Left renal cortex interstitium (tissue), 4 donors: ENCODE data around the gene SPRED1. TPM values are rescaled to one million over a fixed set of nuclear protein-coding genes. Genes with fewer than 3 reads are reported as not detected.
A peak's percentile ranks its signal among the peaks of the same experiment; 100 is the strongest.

Source experiments
- DNase-seq, 4 donors: peaks; one replicate each; pipeline ENCODE4 v3.0.0-alpha.2; 2013; ENCODE audit warnings: low read depth in 4 of 4, low spot score in 2 of 4, missing footprints in 1 of 4
- polyA plus RNA-seq, 4 donors: library from polyadenylated mRNA; unstranded; fragments of 120-200 nt; gene quantifications; one replicate each; pipeline ENCODE4 v1.2.1, GENCODE V29; 2013; ENCODE audit not compliant: insufficient read length in 4 of 4

The SPRED1 gene
- polyA plus RNA-seq, 4 donors = 28.1 to 38.4 (median 34.7) TPM

DNA sequence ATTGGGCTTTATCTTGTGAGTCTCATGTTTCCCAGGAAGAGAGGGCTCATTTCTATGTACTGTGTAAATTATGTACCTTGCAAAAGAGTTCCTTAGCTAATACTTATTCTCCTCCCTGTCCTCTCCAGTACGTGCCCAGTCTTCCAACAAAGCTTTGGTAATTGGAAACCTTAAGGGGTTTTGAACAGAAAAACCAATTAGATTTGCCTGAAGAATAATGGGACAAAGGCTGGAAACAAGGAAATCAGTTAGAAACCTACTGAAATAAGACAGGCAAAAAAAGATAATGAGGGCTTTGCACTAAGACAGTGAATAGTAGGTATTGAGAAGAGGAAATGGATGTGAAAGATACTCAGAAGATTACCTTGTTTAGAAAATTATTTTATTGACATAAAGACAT lies 82.5 kb downstream of the SPRED1 start:
- no peak for DNase-seq

DNA sequence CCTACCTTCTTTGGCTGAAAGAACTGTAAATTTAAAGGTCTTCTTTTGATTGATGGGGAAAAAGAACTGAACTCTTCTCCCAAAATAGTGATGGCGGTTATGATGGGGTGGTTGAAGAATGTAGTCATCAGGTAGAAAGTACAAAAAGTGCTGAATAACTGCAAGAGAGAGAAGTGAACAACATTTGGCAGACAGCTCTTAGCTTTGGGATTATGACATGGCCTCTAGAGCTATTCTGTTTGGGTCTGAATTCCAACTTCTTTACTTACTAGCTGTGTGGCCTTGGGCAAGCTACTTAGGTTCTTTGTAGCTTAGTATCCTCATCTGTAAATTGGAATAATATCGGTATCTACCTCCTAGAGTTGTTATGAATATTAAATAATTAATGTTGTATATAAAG lies 91.7 kb downstream of the SPRED1 start:
- DNase-seq = no peak

DNA sequence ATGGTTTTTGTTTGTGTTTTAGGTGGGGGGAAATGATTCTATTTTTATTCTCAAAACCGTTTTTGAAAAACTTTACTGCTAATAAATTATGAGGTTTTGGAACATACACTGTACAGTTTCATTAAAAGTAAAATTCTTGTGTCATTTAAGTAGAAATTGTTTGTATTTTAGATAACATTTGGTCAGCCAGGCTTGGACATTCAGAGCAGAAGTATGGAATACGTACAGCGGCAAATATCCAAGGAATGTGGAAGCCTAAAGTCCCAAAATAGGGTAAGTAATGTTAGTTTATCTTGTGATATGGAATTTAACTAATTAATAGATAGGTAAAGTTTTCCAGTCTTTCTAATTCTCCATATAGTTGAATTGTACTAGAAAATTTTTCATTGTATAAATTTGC lies 96.6 kb downstream of the SPRED1 start:
- no peak for DNase-seq

GRCh38 chr15:38351466-38351865 lies 98.8 kb downstream of the SPRED1 start:
- DNase-seq = no peak

- DNase-seq = peak in 3 of 4 donors; percentile 30 to 44 (median 31)
These were observed 101.8 kb downstream of the SPRED1 start for GRCh38 chr15:38354315-38354929.

DNA sequence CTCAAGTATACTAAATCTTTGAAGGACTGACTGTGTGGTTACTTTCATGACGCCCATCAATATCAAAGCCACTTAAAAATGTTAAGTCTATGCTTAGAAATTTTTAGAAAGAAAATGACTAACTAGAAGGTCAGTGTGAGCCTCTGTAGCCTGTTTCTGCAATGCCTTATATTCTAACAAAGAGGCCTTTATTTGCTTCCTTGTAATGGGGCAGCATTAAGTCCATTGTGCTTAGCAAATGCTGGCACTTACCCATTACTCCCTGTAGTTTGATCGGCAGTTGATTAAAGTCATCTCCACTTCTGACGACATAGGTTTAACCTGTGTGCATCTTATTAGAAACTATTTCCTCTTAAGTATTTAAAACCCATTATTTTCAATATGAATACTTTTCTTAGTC lies 109.7 kb downstream of the SPRED1 start:
- DNase-seq = no peak

DNA sequence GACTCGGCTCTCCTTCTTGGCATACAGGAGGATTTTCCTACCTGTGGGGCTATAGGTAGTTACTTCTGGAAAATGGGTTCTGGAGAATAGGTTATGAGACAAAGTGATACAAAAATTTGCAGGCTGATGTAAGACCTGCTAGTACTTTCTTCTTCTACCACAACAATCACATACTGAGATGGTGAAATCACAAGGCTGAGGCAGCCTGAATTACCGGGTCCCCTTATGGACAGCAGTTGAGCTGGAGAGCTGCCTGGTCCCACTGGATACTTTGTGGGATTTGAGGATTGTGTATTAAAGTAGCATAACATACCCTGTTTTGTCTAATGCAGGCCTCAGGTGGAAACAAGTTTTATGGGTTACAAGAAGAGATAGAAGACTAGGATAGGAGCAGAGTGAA lies 114.8 kb downstream of the SPRED1 start:
- DNase-seq = no peak

DNA sequence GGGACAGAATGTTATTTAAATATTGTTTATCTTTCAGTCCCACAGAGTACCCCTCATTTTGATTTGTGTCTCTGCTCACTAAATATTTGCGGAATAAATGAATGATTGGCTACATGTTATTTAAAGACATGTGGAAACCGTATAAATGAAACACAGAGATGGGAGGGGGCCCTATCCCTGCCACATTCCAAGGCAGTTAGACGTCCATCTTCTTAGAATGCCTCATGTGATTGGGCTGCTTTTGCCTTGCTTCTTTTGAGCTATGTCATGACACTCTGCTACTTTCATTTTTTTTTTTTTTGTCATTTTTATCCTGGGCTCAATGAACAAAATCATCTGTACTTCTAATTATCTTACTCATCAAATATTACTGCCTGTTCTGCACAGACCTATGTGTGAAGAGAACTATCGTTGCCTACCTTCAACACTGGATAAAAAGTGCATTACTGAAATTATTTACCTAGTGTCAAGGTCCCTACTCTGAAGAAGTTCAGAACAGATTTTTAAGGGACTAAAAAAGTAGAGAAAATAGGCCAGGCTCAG lies 117.4 kb downstream of the SPRED1 start:
- no peak for DNase-seq

GRCh38 chr15:38373016-38373415 lies 120.4 kb downstream of the SPRED1 start:
- no peak for DNase-seq

DNA sequence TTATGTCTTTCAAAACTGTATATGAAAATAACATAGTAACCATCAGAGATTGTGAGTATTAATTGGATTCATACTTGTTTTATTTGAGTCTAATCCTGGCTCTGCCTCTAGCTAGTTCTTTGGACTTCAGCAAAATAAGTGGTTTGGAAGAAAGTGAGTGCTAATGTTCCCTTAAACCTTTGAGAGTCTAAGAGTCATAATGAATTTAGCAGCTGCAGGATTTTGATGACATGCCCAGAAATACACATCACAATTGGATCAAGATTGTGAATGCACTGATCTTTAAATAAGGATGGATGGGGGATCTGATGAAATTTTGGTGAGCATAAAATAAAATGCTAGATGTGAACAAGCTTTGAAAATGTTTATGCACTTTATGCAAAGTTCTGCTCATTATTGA lies 121.4 kb downstream of the SPRED1 start:
- DNase-seq = no peak

DNA sequence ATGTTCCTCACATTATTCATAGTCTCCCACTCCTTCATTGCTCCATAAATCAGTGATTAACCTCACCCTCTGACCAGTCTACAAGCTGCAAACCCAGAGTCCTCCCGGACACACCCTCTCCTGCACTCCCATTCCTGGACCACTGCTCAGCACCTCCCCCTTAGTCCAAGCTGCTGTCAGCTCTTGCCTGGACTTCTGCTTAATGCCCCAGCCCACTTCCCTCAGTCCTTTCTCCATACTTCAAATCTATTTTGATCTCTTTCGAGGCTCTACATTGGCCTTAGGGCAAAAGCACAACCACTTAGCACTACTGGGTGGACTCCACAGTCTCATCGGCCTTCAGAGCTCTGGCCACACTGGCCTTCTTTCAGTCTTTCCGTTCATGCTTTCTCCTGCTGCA lies 121.9 kb downstream of the SPRED1 start:
- DNase-seq = no peak

- no peak for DNase-seq
These were observed 123.4 kb downstream of the SPRED1 start for GRCh38 chr15:38376081-38376480.

- DNase-seq = no peak
These were observed 125.0 kb downstream of the SPRED1 start for GRCh38 chr15:38377636-38378035.

GRCh38 chr15:38378161-38378560 lies 125.5 kb downstream of the SPRED1 start:
- DNase-seq = no peak

GRCh38 chr15:38389924-38390542 lies 137.4 kb downstream of the SPRED1 start:
- no peak for DNase-seq

DNA sequence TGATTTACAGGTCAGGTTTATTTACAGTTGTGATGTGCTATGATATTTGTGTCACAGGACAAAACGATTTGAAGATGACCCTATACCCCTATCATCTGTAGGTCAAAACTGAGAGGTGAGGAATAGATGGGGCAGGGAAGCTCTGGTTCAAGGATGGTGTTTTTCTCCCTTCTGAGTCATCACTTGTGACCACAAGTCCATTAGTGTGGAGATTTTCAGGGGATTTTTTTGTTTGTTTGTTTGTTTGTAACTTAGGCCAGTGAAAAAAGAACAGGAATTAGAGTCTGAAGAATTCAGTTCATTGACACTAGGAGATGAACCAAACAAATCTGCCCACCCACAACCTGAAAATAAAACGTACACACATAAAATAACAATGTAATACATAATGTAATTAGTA lies 138.6 kb downstream of the SPRED1 start:
- DNase-seq = no peak

DNA sequence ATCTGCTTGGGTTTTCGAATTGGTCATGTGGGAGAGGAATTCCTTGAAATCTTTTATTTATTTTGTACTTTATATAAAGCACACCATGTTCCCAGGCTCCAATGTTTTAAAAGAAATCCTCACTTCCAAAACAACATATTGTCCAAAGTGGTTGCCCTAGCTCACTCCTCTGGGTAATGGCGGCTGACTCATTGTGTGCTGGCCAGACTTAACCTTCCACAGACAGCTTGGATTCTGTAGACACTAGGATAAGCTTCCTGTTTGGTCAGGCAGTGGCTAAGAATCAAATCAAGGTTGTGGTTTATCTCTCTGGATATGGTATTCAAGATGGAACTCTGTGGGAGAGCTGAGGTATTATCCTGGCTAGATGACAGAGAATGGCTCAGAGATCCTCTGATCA lies 145.5 kb downstream of the SPRED1 start:
- no peak for DNase-seq

DNA sequence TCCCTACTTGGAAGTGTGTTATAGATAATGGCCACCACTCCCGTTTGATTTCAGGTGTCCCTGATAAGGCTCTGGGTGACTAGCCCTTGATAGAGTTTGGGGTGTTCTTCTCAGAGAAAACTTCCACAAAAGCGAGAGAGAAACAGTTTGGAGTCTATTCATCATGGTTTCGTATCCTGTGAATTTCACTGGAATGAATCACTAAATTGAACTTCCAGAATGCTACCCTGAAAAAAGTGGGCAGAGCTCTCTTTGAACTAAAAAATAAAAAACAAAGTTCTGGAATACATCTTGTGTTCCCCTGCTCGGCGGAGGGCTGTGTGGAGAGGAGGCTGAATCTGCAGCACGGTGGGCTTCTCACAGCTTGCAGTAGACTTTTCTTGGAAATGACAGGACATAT lies 148.5 kb downstream of the SPRED1 start:
- DNase-seq = no peak

DNA sequence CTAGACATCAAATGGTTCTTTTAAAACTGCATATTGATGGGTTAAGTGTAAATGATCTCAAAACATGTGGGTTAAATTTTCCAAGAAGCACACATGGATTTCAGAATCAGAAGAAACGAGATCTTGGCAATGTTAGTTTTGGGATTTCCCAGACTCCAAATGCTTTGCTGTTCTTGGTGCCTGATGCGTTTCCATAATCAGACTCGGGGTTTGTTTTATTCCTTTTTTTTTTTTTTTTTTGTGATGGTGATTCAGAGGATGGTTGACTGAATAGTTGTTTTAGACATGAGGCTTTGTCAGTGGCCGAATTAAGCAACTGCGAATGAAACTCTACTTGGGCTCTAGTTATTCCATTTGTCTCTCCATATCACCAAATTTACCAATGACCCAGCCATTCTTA lies 149.1 kb downstream of the SPRED1 start:
- DNase-seq = no peak

GRCh38 chr15:38406436-38406835 lies 153.8 kb downstream of the SPRED1 start:
- DNase-seq = no peak
